ENCODE measurements around the gene CAVIN4.

Gene CAVIN4

DNA sequence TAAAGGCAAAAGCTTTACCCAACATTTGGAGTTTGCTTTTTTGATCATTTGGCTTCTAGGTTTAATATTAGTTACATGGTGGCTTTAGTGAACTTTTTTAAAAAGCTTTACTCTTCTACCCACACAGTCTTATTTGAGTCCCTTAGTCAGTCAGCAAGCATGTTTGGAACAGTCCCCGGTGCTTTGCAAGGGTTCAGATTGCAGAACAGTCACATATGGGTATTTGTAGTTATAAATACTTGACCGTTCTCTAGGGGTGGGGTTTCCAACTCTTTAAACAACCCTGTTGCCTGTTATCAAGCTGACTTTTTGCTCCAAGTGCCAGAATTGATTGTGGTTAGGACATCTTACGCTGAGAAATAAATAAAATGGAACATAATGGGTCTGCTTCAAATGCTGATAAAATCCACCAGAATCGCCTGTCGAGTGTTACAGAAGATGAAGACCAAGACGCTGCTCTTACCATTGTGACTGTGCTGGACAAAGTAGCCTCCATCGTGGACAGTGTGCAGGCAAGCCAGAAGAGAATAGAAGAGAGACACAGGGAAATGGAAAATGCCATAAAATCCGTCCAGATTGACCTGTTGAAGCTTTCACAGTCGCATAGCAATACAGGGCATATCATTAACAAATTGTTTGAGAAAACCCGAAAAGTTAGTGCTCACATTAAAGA is at the start of gene CAVIN4:
CAVIN4 (plus strand) TSS at position 304 of the 673 bp plus-strand sequence; CDS start at position 369, 65 bp downstream.
- in situ Hi-C loops (cut with MboI; ENCODE audit: low sequenced_read_pairs): no loop called here

GRCh38 chr9:100534401-100534800 is 43.5 kb upstream of the CAVIN4 start:
- in situ Hi-C loops (cut with MboI; ENCODE audit: low sequenced_read_pairs): no loop called here

DNA sequence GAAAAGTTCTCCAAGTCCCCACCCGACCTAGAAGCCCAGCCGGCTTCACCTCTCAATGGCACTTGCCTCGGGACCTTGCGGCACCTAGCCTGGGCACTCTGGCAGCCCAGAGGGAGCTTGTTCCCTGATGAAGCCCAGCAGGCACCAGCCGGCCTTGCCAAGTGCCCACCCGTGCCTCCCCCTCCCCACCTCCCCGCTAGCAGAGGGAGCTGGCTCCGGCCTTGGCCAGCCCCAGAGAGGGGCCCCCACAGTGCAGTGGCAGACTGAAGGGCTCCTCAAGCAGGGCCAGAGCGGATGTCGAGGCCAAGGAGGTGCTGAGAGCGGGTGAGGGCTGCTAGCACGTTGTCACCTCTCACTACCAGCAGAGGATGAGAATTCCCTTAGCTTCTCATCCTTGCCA is 37.6 kb upstream of the CAVIN4 start:
- in situ Hi-C loops (cut with MboI; ENCODE audit: low sequenced_read_pairs): no loop called here

DNA sequence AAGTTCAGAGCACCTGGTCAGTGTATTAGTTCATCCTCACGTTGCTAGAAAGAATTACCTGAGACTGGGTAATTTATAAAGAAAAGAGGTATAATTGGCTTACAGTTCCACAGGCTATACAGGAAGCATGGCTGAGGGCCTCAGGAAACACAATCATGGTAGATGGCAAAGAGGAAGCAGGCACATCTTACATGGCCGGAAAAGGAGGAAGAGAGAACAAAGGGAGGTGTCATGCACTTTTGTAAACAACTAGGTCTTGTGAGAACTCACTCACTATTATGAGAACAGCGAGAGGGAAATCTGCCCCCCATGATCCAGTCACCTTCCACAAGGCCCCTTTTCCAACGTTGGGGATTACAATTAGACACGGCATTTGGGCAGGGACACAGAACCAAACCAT is 28.8 kb upstream of the CAVIN4 start:
- in situ Hi-C loops (cut with MboI; ENCODE audit: low sequenced_read_pairs): no loop called here

GRCh38 chr9:100554935-100555401 is 22.9 kb upstream of the CAVIN4 start:
- in situ Hi-C loops (cut with MboI; ENCODE audit: low sequenced_read_pairs): no loop called here

DNA sequence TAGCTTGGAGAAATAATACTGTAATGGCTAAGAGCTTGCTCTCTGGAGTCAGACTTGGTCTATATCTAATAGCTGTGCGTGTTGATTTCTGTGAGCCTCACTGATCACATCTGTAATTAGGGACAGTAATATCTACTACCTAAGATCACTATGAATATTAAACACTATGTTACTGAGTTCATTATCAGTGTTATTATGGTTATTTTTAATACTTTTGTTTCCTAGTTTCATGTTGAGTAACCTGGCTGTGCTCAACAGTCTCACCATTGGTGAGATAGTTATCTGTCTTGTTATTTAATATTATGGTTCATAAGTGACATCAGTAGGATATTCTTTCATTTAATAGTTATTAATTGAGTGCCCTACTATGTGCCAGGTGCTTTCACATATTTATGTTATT is 22.4 kb upstream of the CAVIN4 start:
- in situ Hi-C loops (cut with MboI; ENCODE audit: low sequenced_read_pairs): no loop called here

- in situ Hi-C loops (cut with MboI; ENCODE audit: low sequenced_read_pairs): no loop called here
Observed at GRCh38 chr9:100557053-100557452, 20.8 kb upstream of the CAVIN4 start.

- in situ Hi-C loops (cut with MboI; ENCODE audit: low sequenced_read_pairs): no loop called here
Observed at GRCh38 chr9:100561256-100561655, 16.6 kb upstream of the CAVIN4 start.

DNA sequence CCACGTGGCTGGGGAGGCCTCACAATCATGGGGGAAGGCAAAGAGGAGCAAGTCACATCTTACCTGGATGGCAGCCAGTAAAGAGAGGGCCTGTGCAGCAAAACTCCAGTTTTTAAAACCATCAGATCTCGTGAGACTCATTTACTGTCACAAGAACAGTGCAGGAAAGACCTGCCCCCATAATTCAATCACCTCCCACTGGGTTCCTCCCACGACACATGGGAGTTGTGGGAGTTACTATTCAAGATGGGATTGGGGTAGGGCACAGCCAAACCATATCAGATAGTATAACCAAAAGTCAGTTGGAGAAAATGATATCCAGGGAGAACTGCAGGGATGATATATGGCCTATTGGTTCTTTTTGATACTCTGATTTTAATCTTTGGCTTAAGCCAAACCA is 10.0 kb upstream of the CAVIN4 start:
- in situ Hi-C loops (cut with MboI; ENCODE audit: low sequenced_read_pairs): no loop called here

GRCh38 chr9:100573655-100574260 is 4.1 kb upstream of the CAVIN4 start:
- in situ Hi-C loops (cut with MboI; ENCODE audit: low sequenced_read_pairs): no loop called here

GRCh38 chr9:100575006-100575405 is 2.9 kb upstream of the CAVIN4 start:
- in situ Hi-C loops (cut with MboI; ENCODE audit: low sequenced_read_pairs): no loop called here

DNA sequence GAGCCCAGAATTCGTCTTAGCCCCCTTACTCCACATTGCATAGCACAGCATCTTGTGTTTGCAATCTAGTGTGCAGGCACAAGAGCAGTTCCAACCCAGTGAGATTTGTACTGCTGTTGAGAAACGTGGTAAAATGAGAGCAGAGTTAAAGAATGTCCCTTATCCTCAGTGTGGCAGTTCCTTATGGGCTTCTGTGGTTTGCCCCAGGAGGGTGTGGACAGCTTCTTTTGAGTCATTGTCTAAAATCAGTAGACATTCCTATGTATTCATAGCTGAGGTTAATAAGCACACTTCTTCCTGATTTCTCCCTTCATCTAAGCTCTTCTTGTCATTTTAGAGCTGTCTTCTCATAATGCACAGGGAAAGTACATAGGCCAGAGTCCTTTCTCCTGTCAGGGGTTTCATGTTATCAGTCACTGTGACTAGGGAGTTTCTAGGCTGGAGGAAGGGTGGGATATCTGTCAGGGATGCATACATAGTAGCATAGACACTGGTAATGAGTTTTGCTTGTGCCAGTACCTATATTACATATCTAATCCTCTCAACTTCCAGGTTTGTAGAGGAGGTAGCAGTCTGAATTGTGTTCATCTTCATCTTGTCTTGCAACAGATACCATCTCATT is 2.0 kb upstream of the CAVIN4 start:
- in situ Hi-C loops (cut with MboI; ENCODE audit: low sequenced_read_pairs): no loop called here

GRCh38 chr9:100578610-100579009 is 731 bp downstream of the CAVIN4 start:
- in situ Hi-C loops (cut with MboI; ENCODE audit: low sequenced_read_pairs): no loop called here

DNA sequence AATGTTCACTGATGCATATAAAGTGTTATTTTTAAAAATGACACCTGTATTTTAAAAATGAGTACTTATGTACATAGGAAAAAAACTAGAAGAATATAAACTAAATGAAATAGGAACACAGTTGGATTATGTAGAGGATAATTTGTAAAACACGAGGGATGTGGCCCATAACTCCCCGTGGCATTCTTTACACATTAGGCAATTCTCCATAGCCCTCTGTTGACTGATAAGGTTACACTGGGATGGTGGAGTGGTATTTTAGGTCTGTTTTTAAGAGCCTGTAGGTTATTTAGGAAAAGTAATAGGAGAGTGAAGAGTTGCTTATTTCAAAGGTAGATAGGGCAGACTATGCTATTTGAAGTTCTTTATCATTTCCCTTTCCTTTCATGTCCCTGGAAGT is 1.8 kb downstream of the CAVIN4 start:
- in situ Hi-C loops (cut with MboI; ENCODE audit: low sequenced_read_pairs): no loop called here

DNA sequence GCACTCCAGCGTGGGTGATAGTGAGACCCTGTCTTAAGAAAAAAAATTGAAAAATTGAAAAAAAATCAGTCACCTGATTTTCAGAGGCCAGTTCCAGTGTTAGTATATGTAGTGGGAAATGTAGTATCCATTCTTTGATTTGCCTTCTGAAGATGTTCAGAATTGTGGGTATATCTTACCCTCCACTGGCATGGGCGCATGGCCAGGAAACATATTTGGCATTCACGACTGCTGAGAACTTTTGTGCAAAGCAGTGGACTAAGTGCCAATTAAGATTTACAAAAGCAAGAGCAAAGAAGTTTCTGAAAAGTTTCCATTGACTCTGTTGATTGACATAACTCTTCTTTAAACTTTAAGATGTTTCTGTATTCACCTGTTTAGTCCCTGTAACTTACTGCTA is 2.4 kb downstream of the CAVIN4 start:
- in situ Hi-C loops (cut with MboI; ENCODE audit: low sequenced_read_pairs): no loop called here

DNA sequence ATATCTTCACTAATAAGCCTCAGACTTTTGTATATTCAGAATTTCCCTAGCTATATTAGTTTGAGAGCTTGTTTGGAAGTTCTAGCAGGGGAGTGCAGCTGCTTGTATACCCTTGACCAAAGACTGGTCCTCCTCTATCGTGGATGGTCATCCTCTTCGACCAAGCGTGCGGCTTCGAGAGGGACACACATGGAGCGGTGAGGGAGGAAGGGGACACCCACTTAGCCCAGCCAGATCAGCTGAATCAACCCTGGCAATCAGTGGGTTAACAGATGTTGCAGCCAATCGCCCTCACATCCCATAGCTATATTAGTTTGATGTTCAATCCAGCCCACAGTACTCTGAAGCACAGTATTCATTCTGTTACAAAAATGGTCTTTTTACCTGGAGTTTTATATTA is 3.2 kb downstream of the CAVIN4 start:
- in situ Hi-C loops (cut with MboI; ENCODE audit: low sequenced_read_pairs): no loop called here

GRCh38 chr9:100581661-100582060 is 3.8 kb downstream of the CAVIN4 start:
- in situ Hi-C loops (cut with MboI; ENCODE audit: low sequenced_read_pairs): no loop called here

GRCh38 chr9:100583014-100583802 is 5.3 kb downstream of the CAVIN4 start:
- in situ Hi-C loops (cut with MboI; ENCODE audit: low sequenced_read_pairs): no loop called here

DNA sequence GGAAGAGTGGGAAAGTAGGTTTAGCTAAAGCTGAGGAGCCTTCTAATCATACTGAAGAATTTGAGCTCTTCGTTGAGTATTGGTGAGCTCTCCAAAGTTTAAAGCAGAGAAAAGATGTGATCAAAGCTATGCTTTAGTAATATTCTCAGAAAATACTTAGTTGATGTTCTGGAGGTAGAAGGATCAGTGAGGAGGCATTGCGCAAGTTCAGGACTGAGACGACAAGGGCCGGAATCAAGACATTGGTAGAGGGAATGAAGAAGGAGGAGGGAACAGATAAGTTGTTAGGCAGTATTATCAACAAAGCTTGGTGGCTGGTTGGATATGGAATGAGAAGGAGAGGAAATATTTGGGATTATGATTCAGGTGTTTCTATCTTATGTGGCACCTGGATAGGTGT is 7.1 kb downstream of the CAVIN4 start:
- in situ Hi-C loops (cut with MboI; ENCODE audit: low sequenced_read_pairs): no loop called here

GRCh38 chr9:100586093-100586492 is 8.2 kb downstream of the CAVIN4 start:
- in situ Hi-C loops (cut with MboI; ENCODE audit: low sequenced_read_pairs): no loop called here

GRCh38 chr9:100587375-100587774 is 9.5 kb downstream of the CAVIN4 start:
- in situ Hi-C loops (cut with MboI; ENCODE audit: low sequenced_read_pairs): no loop called here

Measured in hTERT RPE-1 (cell line).